Tibial artery (tissue), 4 donors: ENCODE measurements around the gene CACNA1I.

Experiments used
- DNase-seq, 2 donors: peaks; one replicate each; pipeline ENCODE4 v3.0.0-alpha.2; 2019
- H3K27ac ChIP-seq, 2 donors: fragments of 200-600 bp; sonication (generic) in 1 of 2; 1 replicate in 1 of 2; 2 replicates in 1 of 2; pipeline ENCODE4 v1.5.1; 2018 to 2019; ENCODE audit warnings: mild to moderate bottlenecking in 1 of 2
- H3K27me3 ChIP-seq, 2 donors: fragments of 200-600 bp; sonication (generic) in 1 of 2; one replicate each; pipeline versions ENCODE4 v1.5.1 to v1.6.0; 2016 to 2019
- H3K36me3 ChIP-seq, 3 donors: fragments of 200-600 bp; sonication (generic) in 2 of 3; one replicate each; pipeline ENCODE4 v1.5.1; 2016 to 2019; ENCODE audit warnings: mild to moderate bottlenecking in 2 of 3
- H3K4me1 ChIP-seq, 4 donors: fragments of 200-600 bp; sonication (generic) in 2 of 4; 1 replicate in 3 of 4; 2 replicates in 1 of 4; pipeline ENCODE4 v1.5.1; 2016 to 2019
- H3K4me3 ChIP-seq, 2 donors: fragments of 200-600 bp; sonication (generic) in 1 of 2; 1 replicate in 1 of 2; 2 replicates in 1 of 2; pipeline ENCODE4 v1.5.1; 2018 to 2019; ENCODE audit warnings: mild to moderate bottlenecking in 2 of 2
- H3K9me3 ChIP-seq, 3 donors: fragments of 200-600 bp; sonication (generic) in 1 of 3; one replicate each; pipeline ENCODE4 v1.5.1; 2016 to 2019
- CTCF ChIP-seq, 2 experiments: fragments of 200-600 bp in 1 of 2; fragments of 450-650 bp in 1 of 2; IDR thresholded peaks; one replicate each; pipeline ENCODE4 v1.5.1; 2017 to 2019; ENCODE audit warnings: antibody characterized with exemption in 2 of 2, mild to moderate bottlenecking in 1 of 2, moderate library complexity in 1 of 2
- intact Hi-C: fragments of 100-400 bp; cut with DNase I; formaldehyde crosslinking; loops from one replicate; pipeline ENCODE4 v1.15.0; 2023; ENCODE audit warnings: low total_unique reads

CACNA1I gene

GRCh38 chr22:39635719-39636118 lies 65.2 kb downstream of the CACNA1I start:
- H3K27me3 ChIP-seq: peaks cover 0 to 38% of the 10 kb centered on the region in 2 donors
- no peak overlapping the region for H3K27ac ChIP-seq
- peaks cover 0 to 14% (median 4%) of the 10 kb centered on the region in 3 donors for H3K9me3 ChIP-seq
- no peaks in the 10 kb centered on the region for H3K4me1 ChIP-seq
- DNase-seq: no peak
- no peaks in the 10 kb centered on the region for H3K36me3 ChIP-seq
- intact Hi-C loops: no loop called here
- H3K4me3 ChIP-seq: no peak overlapping the region
- TF ChIP-seq CTCF (IDR thresholded peaks at IDR 0.05): no peak

GRCh38 chr22:39638958-39639357 lies 68.4 kb downstream of the CACNA1I start:
- H3K4me3 ChIP-seq: no peak overlapping the region
- intact Hi-C loops: no loop called here
- TF ChIP-seq CTCF (IDR thresholded peaks at IDR 0.05): no peak
- H3K9me3 ChIP-seq: peaks cover 0 to 7% (median 0%) of the 10 kb centered on the region in 3 donors
- no peak for DNase-seq
- H3K27me3 ChIP-seq: peaks cover 0 to 42% of the 10 kb centered on the region in 2 donors
- H3K4me1 ChIP-seq: no peaks in the 10 kb centered on the region
- no peaks in the 10 kb centered on the region for H3K36me3 ChIP-seq
- H3K27ac ChIP-seq: no peak overlapping the region

- DNase-seq: no peak
- intact Hi-C loops: no loop called here
- no peaks in the 10 kb centered on the region for H3K9me3 ChIP-seq
These were observed 71.2 kb downstream of the CACNA1I start for GRCh38 chr22:39641660-39642310.

GRCh38 chr22:39643311-39644083 lies 72.9 kb downstream of the CACNA1I start:
- DNase-seq: no peak
- Histone ChIP-seq H3K4me1 (no peaks in the 10 kb centered on the region), H3K36me3 (no peaks in the 10 kb centered on the region), H3K27ac (no peak overlapping the region), H3K4me3 (no peak overlapping the region), H3K27me3 (peaks cover 0 to 70% of the 10 kb centered on the region in 2 donors), H3K9me3 (no peaks in the 10 kb centered on the region)
- intact Hi-C loops: no loop called here
- TF ChIP-seq CTCF (IDR thresholded peaks at IDR 0.05): no peak

More at GRCh38 chr22:39641660-39642310, 71.2 kb downstream of the CACNA1I start:
- TF ChIP-seq CTCF (IDR thresholded peaks at IDR 0.05): no peak
- Histone ChIP-seq H3K4me1 (no peaks in the 10 kb centered on the region), H3K27ac (no peak overlapping the region), H3K27me3 (peaks cover 0 to 59% of the 10 kb centered on the region in 2 donors), H3K4me3 (no peak overlapping the region), H3K36me3 (no peaks in the 10 kb centered on the region)

GRCh38 chr22:39645532-39645931 lies 75.0 kb downstream of the CACNA1I start:
- Histone ChIP-seq H3K4me1 (no peaks in the 10 kb centered on the region), H3K27me3 (peaks cover 0 to 75% of the 10 kb centered on the region in 2 donors), H3K27ac (no peak overlapping the region), H3K4me3 (no peak overlapping the region), H3K9me3 (no peaks in the 10 kb centered on the region), H3K36me3 (no peaks in the 10 kb centered on the region)
- intact Hi-C loops: no loop called here
- DNase-seq: no peak
- no peak for TF ChIP-seq CTCF (IDR thresholded peaks at IDR 0.05)
